K562 (cell line): Measurements from ENCODE around the gene LIMS2. TPM values are rescaled to one million over a fixed set of nuclear protein-coding genes. Genes with fewer than 3 reads are reported as not detected.

Experiments used
- ATAC-seq: fragments of 200-7000 bp; cut with Tn5 transposase; 3 replicates; pipeline ENCODE4 v1.9.1; 2020; ENCODE audit warnings: moderate library complexity
- BruUV-seq: library from RNA; stranded (reverse); fragments of 400-500 nt; replicated peaks from 2 replicates; lab custom pipeline; 2021; lab: Mats Ljungman, UMichigan
- CTCF ChIA-PET: fragments of 300-600 bp; formaldehyde crosslinking; extraction: SDS; loops from one replicate; lab custom pipeline; 2021; ENCODE audit warnings: low intra/inter-chr PET ratio; lab: Yijun Ruan, JAX
- POLR2A ChIA-PET: fragments of 300-600, 350-650 bp; sonication (Branson Sonifier 250); formaldehyde crosslinking; extraction: SDS; loops from one replicate; lab custom pipeline; 2021; ENCODE audit warnings: antibody characterized with exemption, inconsistent platforms; lab: Yijun Ruan, JAX
- DNase-seq, 4 experiments: peaks; one replicate each; pipeline versions ENCODE4 v3.0.0 to v3.0.0-alpha.2; 2011 to 2018; ENCODE audit warnings: low spot score in 3 of 4, mixed read lengths in 3 of 4; ENCODE audit errors: extremely low read depth in 1 of 4
- FAIRE-seq: peaks from 2 replicates; lab custom pipeline; 2011; peaks lifted over from hg19 to GRCh38; lab: Jason Lieb, UNC
- H2AFZ ChIP-seq: 2 replicates; pipeline ENCODE4 v1.6.0; 2011; ENCODE audit warnings: low read depth, low read length, control low read depth, inconsistent platforms
- H3K27ac ChIP-seq: fragments of 200-600 bp; 3 replicates; pipeline ENCODE4 v1.8.0; 2011; ENCODE audit warnings: low read depth, mild to moderate bottlenecking, control low read depth, inconsistent platforms, low read length, moderate library complexity, mixed read lengths; ENCODE audit errors: extremely low read depth
- H3K27me3 ChIP-seq, 2 experiments: fragments of 300-600 bp in 1 of 2; 2 replicates in 1 of 2; 3 replicates in 1 of 2; pipeline versions ENCODE4 v1.6.0 to v1.8.0; 2011; ENCODE audit warnings: inconsistent platforms in 2 of 2, low read length in 2 of 2, mild to moderate bottlenecking in 1 of 2, mixed read lengths in 1 of 2, moderate library complexity in 1 of 2; ENCODE audit not compliant: control insufficient read depth in 2 of 2, insufficient read depth in 2 of 2
- H3K36me3 ChIP-seq: fragments of 300-600 bp; 3 replicates; pipeline ENCODE4 v1.8.0; 2011; ENCODE audit warnings: mild to moderate bottlenecking, low read length, inconsistent platforms; ENCODE audit not compliant: control insufficient read depth, insufficient read depth
- H3K4me1 ChIP-seq, 2 experiments: fragments of 200-600 bp in 1 of 2; replicated peaks in 1 of 2; 2 replicates in 1 of 2; 3 replicates in 1 of 2; pipeline versions ENCODE4 v1.5.1 to v1.8.0; 2011; ENCODE audit warnings: inconsistent platforms in 2 of 2, low read length in 2 of 2, mild to moderate bottlenecking in 1 of 2, mixed read lengths in 1 of 2, moderate library complexity in 1 of 2; ENCODE audit not compliant: control insufficient read depth in 2 of 2, insufficient read depth in 2 of 2
- H3K4me2 ChIP-seq: 2 replicates; pipeline ENCODE4 v1.6.1; 2011; ENCODE audit warnings: low read length, control low read depth, inconsistent platforms, mixed read lengths; ENCODE audit not compliant: insufficient read depth
- H3K4me3 ChIP-seq: fragments of 200-600 bp; sonication (generic), shearing (Covaris generic); 2 replicates; pipeline ENCODE4 v1.5.1; 2016; ENCODE audit warnings: control low read depth, inconsistent platforms
- H3K79me2 ChIP-seq: fragments of 200-600 bp; 3 replicates; pipeline ENCODE4 v1.8.0; 2011; ENCODE audit warnings: low read length, inconsistent platforms; ENCODE audit not compliant: control insufficient read depth, insufficient read depth
- H3K9ac ChIP-seq, 2 experiments: 2 replicates each; pipeline versions ENCODE4 v1.6.0 to v1.6.1; 2011; ENCODE audit warnings: low read depth in 2 of 2, low read length in 2 of 2, control low read depth in 1 of 2, inconsistent platforms in 1 of 2, mild to moderate bottlenecking in 1 of 2, mixed read lengths in 1 of 2; ENCODE audit not compliant: insufficient read depth in 1 of 2
- H3K9me1 ChIP-seq: one replicate; pipeline ENCODE4 v1.6.0; 2011; ENCODE audit warnings: inconsistent platforms, mild to moderate bottlenecking, low read length, moderate library complexity; ENCODE audit not compliant: control insufficient read depth, insufficient read depth
- H3K9me3 ChIP-seq: replicated peaks from 2 replicates; pipeline ENCODE4 v1.5.1; 2011; ENCODE audit warnings: low read depth, low read length, inconsistent platforms; ENCODE audit not compliant: control insufficient read depth, insufficient read depth
- H4K20me1 ChIP-seq: replicated peaks from 2 replicates; pipeline ENCODE4 v1.6.1; 2011; ENCODE audit warnings: low read length, inconsistent platforms, mixed read lengths; ENCODE audit not compliant: control insufficient read depth, insufficient read depth
- EZH2 ChIP-seq: IDR thresholded peaks from 2 replicates; pipeline ENCODE4 v1.6.1; 2012; ENCODE audit warnings: low read depth, mild to moderate bottlenecking, inconsistent platforms, low read length, borderline replicate concordance
- HDGF ChIP-seq: fragments of 450-650 bp; IDR thresholded peaks from 2 replicates; pipeline ENCODE4 v1.6.1; 2016
- IRF1 ChIP-seq: sonication (generic); formaldehyde crosslinking; IDR thresholded peaks from 2 replicates; pipeline ENCODE4 v1.8.0; 2022; ENCODE audit warnings: missing genetic modification reagents, mild to moderate bottlenecking, borderline replicate concordance
- NFATC3 ChIP-seq: fragments of 450-650 bp; IDR thresholded peaks from 2 replicates; pipeline ENCODE4 v1.6.1; 2017; ENCODE audit warnings: mild to moderate bottlenecking
- NR0B1 ChIP-seq: fragments of 450-650 bp; IDR thresholded peaks from one replicate; pipeline ENCODE4 v1.6.1; 2018; ENCODE audit warnings: mild to moderate bottlenecking, moderate library complexity; ENCODE audit not compliant: partially characterized antibody
- STAT5A ChIP-seq: IDR thresholded peaks from 2 replicates; pipeline ENCODE4 v1.6.1; 2012; ENCODE audit warnings: low read length, inconsistent platforms, borderline replicate concordance
- ZC3H4 ChIP-seq: sonication (generic); formaldehyde crosslinking; IDR thresholded peaks from 2 replicates; pipeline ENCODE4 v1.9.0; 2021; ENCODE audit warnings: missing genetic modification reagents, borderline replicate concordance
- ZNF507 ChIP-seq: conservative IDR thresholded peaks from 2 replicates; pipeline ENCODE4 v1.6.1; 2017; ENCODE audit warnings: missing genetic modification characterization, missing compliant biosample characterization
- WGBS: fragments of 100-300 bp; shearing (Covaris generic); methylation state at CpG from one replicate; pipeline ENCODE4 v1.1.6; 2016; ENCODE audit warnings: low coverage, mixed read lengths; ENCODE audit not compliant: insufficient coverage; ENCODE audit errors: missing lambda C conversion rate; 5-methylcytosine and 5-hydroxymethylcytosine counted together
- in situ Hi-C: fragments of 300-500 bp; cut with MboI; formaldehyde crosslinking; loops from 4 replicates; pipeline ENCODE4 v1.15.0; 2018; ENCODE audit warnings: inconsistent platforms, mixed read lengths
- intact Hi-C: fragments of 100-400 bp; cut with micrococcal nuclease; formaldehyde crosslinking; loops from 2 replicates; pipeline ENCODE4 v1.14.2; 2022
- polyA plus RNA-seq, 8 experiments: library from polyadenylated mRNA; depleted of rRNA in 4 of 8; stranded (reverse) in 5 of 8; unstranded in 3 of 8; fragments of >200 nt; fragmentation: Nextera tagmentation in 2 of 8; fragmentation: Illumina TruSeq in 1 of 8; extraction: Ambion mirVana in 2 of 8; extraction: Trizol in 1 of 8; gene quantifications; 2 replicates each; pipeline versions ENCODE4 v1.2.1 to v1.2.3, GENCODE V29; 2011 to 2014; ENCODE audit warnings: inconsistent platforms in 1 of 8, missing spikeins in 1 of 8
- total RNA-seq, 7 experiments: library from RNA; depleted of rRNA in 6 of 7; stranded (reverse); fragments of >200 nt in 6 of 7; fragmentation: Illumina TruSeq in 2 of 7; extraction: Trizol in 2 of 7; gene quantifications; 2 replicates each; pipeline versions ENCODE4 v1.2.1 to v1.2.3, GENCODE V29; 2011 to 2021; ENCODE audit warnings: low replicate concordance in 1 of 7

LIMS2 gene
- total and polyA plus RNA-seq, 9 of the 15 experiments (the other 6 are each of a cell fraction or from before 2014, with no cell fraction given) = 0.04 to 0.22 TPM; not detected in 7

- no peak overlapping the region for H3K9ac ChIP-seq
- no peaks in the 10 kb centered on the region for H3K36me3 ChIP-seq
- no peaks in the 10 kb centered on the region for H4K20me1 ChIP-seq
- no peak for ATAC-seq
- in situ Hi-C loops = no loop called here
- ChIA-PET CTCF (no interaction called here), POLR2A (no interaction called here)
- H3K9me1 ChIP-seq = no peaks in the 10 kb centered on the region
- H3K4me1 ChIP-seq = peaks cover 0 to 13% of the 10 kb centered on the region in 2 experiments; a peak in 1 of 5 replicates
- no peaks in the 10 kb centered on the region for H3K9me3 ChIP-seq
- no peak overlapping the region for H3K27ac ChIP-seq
- no peak overlapping the region for H3K4me2 ChIP-seq
- H3K4me3 ChIP-seq = no peak overlapping the region
- intact Hi-C loops = no loop called here
- H3K27me3 ChIP-seq = peaks cover 0 to 22% of the 10 kb centered on the region in 2 experiments; a peak in 3 of 5 replicates
- 15% methylated on average over 11 of the region's 14 CpGs for WGBS
- no peak for DNase-seq
- H2AFZ ChIP-seq = no peak overlapping the region
- BruUV-seq = no TSS peak
- no peaks in the 10 kb centered on the region for H3K79me2 ChIP-seq
- TF ChIP-seq HDGF = no peak
- TF ChIP-seq ZNF507 (tag) = no peak
- TF ChIP-seq EZH2 = no peak
- TF ChIP-seq NFATC3 = no peak
- no peak for TF ChIP-seq ZC3H4 (CRISPR knock-in tag)
- no peak for TF ChIP-seq NR0B1
- no peak for TF ChIP-seq STAT5A
- TF ChIP-seq IRF1 (CRISPR knock-in tag) = no peak
- no peak for FAIRE-seq
Measured at GRCh38 chr2:127596311-127597045, 78.9 kb downstream of the LIMS2 start.
